ENCODE results near the gene TTN.

The TTN gene

DNA sequence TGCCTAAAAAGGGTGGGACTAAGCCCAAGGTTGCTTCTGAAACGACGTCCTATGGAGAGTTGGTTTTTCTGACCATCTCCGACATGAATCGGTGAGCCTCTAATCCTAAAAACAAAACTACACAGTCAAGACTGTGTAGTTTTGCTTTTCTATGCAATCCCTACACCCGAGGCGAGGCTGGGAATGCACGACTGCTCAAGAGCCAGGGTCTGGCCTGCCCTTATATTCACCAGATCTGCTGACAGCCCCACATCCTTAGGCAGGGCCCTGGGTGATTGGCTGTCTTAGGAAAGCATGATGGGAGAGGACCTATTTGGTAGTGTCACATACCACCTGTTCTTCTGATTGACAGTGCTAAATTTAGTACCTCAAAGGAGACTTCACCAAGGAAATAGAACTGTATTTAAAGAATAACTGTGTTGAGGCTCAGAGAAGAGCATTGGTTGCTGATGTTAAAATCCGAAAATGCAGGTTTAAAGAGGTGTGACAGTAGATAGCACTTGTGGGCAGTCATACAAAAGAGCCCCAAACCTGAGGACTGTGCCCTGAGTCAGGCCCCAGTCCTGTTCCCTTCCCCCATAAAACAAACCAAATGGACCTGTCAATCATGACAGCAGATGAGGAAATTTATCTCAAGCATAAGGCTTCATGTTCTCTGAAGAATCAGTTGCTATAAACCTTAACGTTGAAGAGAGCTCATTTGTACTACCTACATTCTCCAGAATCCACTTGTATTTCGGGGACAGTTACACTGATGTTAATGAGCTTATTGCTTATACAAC, at the start of gene TTN:
TSS of gene TTN (minus strand) at position 197 of the 782 bp plus-strand sequence. CDS start 2,781 bp downstream, outside the sequence.
- DNase-seq, result no peak

DNA sequence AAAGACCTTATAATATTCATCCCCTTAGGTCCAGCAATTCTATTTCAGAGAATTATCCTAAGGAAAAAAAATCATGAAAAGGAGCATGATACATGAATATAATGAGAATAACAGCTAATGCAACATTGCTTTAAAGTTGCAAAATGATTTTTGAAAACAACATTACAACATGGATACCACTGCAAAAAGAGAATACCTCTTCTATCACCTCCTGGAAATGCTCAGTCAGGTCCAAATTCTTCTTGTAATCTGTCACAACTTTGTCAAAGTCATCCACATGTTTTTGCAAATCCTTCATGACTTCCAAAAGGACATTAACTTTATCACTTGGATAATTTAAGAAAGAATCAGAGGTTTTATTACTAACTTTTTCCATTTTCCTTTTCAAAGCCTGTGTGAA, 47.9 kb upstream of the TTN start:
- no peak for DNase-seq

DNA sequence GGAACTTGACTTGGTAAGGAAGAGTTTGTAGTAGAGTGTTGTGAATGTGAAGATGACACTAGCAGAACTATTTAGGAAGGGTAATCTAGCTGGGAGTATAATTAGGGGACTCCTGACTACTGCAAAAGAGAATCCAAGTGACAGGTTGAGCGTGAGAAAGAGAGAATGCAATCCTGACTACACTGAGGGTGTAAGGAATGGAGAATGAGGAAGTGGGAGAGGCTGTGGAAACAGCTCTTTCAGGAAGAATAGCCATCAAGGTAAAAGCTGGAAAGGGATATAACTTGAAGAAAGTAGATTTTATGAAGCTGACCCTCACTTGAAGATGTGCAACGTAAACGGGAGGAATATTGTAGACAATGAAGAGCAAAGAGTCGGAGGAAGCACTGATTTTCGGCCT, 41.1 kb upstream of the TTN start:
- DNase-seq, result no peak

DNA sequence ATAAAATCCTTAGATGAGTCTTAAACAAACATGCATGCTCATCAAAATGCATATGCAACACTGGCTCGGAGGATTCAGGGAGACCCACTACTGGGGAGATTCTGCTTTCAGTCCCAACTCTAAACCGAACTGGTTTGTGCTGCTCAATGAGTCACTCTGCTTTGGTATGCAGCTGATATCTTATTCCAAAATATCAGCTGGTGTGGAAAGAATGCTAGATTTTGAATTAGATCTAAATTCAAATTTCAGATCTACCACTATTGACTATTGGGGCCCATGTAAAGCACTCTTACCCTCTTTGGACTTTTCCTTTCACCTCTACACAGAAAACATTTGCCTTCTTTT, 39.2 kb upstream of the TTN start:
- no peak for DNase-seq

DNA sequence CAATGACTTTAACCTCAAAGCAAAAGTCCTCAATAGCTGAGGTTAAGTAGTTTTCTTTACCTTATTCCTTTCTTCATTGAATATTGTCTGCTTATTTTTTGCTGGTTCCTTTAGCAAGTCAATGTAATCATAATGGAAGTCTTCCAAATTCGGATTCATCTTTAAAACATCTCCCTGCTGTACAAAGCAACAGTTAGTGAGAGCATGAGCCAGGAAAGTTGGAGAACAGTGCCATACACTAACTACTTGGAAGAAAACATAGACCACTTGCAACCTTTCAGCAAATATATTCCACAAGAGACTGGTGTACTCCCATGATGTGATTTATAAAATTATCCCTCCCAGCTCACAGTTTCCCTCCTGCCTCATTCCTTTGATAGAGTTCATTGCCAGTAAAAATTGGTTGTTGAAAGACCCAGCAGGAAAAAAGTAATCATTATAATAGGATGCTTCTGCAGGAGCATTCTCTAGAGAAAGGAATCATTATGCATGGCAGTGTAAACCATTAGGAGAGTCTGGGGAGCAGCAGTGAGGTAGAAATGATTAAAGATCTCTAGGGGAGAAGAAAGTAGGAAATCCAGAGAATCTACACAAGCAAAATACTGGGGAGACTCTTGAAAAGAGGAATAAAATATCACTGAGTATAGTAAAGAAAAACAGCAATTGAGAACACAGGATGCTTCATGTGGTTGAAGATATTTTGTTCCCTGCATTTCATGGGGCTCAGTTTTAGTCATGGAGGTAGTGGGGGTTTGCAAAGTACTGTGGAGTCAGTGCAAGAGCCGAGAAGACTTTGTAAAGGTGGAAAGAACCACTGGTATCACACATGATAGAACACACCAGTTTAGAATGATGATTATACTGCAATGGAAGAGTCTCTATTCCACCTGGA, 38.6 kb upstream of the TTN start:
- no peak for DNase-seq

DNA sequence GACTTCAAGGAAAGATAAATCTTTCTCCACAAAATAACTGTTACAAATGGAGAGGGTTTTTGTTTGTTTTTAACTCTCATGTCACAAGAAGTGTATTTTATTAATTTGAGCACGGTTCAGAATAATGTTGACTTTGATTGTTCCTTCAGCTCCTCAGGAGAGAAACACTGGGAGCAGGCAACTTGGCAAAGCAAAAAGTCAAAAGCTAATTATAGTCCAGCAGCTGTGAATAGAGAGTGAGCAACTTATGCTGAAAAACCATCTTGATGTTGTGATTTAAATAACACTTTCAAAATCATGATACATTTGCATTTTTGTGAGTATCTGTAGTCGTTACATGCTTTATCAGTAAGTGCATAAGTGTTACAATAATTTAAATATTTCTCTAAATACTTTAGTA, 37.5 kb upstream of the TTN start:
- no peak for DNase-seq

DNA sequence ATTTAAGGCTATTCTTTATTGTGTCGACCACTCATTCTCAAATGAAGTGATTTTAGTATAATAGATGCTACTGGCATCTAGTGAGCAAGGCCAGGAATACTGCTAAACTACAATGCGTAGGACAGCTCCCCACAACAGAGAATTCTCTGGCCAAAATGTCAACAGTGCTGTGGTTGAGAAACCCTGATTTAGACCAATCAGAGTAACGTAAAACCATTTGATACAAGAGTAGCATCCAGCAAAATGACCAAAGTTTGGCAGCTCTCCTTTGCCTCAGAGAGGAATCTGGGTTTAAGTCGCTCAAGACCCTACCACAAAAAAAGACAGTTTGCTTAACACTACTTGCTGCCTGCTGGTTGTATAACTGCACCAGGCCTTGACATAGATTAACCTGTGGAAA, 37.0 kb upstream of the TTN start:
- DNase-seq, result no peak

DNA sequence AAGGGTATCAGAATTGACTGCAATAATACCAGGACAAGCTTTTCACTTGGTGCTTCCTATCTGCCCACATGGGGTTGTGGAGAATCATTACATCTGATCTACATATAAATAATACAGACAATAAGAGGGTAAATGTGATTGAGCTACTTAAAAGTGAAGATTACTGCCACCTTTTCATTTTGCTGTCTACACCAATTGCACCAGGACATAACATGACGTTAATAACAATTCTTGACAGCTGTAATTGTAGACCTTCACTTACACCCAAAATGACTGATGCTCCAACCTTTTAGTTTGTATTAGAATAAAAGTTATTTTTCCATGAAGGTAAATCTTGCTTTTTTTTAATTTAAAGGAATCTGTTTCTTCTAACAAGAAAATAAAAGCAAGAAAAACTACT, 36.5 kb upstream of the TTN start:
- no peak for DNase-seq

DNA sequence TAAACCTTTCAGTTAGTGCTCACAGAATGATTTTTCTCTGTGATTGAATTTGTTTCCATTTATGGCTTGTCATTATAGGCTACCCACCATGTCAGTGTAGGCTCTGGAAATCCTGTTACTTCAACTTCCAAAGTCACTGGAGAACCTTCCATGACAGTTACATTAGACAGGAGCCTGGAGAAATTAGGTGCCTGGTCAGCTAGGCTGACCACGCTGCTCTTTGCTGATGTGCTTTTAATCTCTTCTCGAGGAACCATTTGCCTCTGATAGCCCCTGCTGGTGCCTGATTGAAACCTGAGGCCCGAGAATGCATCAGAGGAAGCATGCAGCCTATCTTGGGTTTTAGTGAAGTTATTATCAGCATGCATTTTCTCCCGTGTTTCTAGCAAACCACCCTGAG, 29.6 kb upstream of the TTN start:
- DNase-seq, result no peak

DNA sequence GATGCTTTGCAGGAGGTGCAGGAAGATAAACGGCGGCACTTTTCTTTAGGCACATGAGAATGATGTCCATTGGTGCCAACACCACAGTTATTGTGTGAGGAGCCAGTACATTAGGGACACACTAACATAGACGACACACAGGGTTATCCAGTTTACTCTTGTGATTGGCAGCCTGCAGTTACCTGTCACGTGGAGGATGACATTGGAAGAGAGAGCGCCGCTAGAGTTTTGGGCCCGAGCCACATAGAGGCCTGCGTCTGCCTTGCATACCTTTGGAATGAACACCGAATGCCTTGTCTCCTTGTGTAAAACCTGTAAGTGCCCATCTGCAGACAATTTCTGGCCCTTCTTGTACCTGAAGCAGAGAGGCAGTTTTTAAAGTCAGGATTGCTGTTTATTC, 26.9 kb upstream of the TTN start:
- no peak for DNase-seq

DNA sequence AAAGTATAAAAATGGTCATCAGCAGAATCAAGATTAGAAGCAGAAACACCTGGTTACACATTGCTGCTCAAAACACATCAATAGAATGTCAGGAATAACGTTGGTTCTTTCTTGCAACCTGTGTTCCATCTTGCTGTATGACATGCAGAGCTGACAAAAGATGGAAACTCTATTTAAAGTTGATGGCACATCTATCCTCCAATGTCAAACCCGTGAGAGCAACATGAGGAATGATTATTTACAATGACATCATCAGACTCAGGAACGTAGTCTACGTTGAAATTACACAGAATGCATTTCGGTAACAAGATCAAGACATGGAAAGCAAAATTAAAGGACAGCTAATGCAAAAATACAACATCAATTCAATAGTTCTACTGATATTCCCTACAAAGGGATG, 26.2 kb upstream of the TTN start:
- no peak for DNase-seq

DNA sequence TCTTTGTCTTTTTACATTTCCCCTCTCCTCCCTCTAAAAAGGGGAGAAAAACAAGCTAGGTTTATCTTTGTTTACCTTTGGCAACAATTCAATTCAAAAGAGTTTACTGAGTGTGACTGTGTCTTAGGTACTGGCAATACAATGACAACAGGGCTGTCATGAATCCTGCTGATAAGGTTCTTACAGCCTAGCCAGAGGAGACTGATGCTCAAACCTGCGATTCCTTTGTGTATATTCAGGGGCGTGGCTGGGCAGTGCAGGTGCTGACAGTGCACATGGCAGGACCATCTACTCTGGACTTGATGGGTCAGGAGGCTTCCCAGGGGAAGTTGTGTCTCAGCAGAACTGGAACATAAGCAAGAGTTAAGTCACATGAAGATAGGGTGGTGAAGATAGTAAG, 23.2 kb upstream of the TTN start:
- no peak for DNase-seq

DNA sequence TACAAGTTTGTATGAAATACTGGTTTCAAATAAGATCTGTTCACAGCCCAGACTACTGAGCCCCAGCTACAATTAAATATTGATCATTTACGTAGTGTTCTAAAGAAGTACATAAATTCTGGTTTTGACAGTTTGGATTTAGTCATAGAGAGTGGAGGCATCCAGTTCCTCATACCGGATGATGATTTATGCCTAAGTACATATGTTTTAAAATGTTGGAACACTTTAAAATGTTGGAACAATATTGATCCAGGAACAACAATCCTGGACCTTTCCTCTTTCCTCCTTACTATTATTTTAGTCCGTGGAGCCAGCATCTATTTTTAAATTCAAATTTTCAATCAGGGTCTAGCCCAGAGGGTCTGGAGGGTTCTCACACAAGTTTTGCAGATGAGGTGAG, 22.8 kb upstream of the TTN start:
- no peak for DNase-seq

DNA sequence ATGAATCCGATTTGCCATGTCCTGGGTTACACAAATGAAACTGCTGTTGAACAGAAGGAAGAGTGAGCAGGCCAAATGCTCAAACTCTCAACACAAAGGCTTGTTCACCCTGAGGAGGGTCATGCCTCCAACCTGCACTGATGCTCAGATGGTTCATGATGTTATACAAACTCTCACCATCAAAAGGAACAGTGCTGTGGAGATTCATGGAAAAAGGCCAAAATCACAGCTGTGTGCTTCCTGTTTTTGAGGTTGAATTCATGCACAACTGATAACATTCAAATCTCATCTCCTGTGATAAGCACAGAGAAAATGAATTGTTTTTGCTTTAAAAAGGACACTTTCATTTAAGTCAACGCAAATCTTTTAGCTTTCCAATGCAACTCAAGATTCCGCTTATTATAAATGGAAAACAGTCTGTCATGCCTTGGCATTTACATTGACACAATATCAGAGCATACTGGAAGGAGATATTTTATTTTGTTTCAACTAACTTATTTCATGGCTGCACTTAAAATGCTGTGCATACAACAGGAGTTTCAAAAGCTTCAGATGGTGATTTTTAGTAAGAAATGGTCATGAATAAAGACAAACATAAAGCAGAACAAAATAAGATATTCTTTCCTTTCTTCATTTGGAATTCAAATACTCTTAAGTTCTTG, 22.2 kb upstream of the TTN start:
- no peak for DNase-seq

DNA sequence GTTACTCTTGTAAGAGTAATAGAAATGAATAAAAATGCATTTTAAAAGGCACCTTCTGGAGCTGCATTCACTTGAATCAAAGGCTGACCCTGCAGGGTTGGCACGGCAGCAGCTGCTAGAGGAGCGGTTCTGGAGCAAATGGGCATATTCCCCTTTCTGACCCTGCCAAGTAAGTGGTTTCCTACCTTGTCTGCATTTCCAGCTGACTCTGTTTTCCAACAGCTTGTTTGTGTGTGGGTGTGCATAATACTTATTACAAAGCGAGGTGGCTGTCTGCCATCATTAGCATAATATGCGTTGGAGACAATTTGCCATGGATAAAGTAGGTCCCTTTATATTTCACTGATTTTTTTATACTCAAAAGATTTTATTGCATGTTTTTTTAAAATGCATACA, 21.3 kb upstream of the TTN start:
- DNase-seq, result no peak

DNA sequence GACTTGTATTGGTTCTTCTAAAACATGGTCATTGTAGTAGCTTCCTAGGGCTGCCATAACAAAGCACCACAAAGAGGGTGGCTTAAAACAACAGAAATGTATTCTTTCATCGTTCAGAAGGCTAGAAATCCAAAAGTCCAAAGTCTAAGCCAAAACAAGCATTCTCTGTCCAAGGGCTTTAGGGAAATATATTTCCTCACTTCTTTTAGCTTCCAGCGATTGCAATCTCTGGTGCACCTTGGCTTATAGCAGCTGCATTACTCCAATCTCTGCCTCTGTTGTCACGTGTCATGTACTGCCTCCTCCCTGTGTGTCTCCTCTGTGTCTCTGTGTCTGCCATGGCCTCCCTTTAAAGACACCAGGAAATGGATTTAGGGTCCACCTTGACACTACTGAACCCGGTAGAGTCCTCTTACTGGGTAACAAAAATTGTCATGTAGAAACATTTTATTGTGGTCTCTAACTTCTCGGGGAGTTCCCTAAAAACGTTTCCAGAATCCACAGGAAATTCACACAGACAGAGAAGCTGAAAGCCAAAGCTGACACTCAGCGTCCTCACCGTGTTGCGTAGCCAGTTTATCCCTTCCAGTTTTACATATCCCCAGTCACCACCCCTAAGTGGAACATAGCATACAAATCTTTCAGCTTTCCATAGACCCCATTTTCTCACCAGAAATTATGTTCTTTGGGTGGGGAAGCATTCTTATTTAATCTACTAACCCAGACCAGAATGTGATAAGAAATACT, 20.7 kb upstream of the TTN start:
- no peak for DNase-seq

DNA sequence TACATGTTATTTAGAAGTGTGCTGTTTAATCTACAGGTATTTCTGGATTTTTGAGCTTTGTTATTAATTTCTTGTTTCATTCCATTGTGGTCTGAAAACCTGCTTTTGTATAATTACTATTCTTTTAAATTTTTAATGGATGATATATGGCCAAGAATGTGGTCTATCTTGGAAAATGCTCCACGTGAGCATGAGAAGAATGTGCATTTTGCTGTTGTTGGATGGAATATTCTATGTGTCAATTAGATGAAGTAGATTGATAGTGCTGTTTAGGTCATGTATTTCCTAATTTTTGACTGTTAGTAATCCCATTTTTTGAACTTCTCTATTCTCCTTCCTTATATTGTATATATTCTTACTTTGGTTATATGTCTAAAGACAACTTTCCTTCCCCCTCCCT, 19.9 kb upstream of the TTN start:
- no peak for DNase-seq

DNA sequence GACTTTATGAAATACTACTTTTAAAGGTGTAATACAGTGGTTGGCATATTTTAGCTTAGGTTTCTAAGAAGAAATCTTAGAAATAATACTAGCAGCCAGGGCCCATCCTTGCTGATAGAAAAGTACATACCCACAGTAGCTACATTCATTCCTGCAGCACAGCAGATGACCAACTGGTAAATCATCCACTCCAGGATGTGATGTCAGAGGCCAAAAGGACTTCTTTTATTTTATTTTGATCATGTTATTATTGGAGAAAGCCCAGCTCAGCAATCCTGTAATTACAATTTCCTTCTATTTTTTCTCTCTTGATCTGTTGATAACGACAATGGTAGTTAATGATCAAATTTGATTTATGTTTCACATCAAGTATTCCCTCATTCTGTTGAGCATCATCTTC, 18.0 kb upstream of the TTN start:
- DNase-seq, result no peak

DNA sequence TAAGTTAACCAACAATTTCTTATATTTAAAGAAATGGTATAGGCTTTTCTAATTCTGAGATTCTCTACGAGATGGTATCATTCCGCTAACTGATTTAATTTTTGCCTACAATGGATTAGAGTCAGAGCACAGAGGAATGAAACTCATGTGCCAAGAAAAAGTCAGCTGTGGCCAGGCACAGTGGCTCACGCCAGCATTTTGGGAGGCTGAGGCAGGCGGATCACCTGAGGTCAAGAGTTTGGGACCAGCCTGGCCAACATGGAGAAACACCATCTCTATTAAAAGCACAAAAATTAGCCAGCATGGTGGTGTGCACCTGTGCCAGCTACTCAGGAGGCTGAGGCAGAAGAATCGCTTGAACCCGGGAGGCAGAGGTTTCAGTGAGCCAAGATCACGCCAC, 17.0 kb upstream of the TTN start:
- DNase-seq, result no peak

DNA sequence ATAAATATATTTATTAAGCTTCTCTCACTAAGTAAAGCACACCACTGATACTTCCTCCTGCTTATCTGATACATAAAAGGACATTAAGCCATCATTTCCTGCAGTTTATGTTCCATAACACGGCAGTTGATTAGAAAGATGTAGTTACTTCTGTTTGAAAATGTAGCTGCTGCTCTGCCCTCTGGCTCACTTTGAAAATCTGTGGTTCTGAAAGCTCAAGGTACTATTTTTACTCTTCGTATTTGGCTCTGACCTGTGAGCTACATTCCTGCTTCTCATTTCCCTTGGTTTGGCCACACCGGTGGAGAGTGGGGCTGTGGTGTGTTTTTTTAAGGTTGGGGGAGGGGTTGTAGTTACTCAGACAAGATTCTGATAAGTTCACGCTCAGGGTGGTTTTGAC, 12.8 kb upstream of the TTN start:
- no peak for DNase-seq

DNA sequence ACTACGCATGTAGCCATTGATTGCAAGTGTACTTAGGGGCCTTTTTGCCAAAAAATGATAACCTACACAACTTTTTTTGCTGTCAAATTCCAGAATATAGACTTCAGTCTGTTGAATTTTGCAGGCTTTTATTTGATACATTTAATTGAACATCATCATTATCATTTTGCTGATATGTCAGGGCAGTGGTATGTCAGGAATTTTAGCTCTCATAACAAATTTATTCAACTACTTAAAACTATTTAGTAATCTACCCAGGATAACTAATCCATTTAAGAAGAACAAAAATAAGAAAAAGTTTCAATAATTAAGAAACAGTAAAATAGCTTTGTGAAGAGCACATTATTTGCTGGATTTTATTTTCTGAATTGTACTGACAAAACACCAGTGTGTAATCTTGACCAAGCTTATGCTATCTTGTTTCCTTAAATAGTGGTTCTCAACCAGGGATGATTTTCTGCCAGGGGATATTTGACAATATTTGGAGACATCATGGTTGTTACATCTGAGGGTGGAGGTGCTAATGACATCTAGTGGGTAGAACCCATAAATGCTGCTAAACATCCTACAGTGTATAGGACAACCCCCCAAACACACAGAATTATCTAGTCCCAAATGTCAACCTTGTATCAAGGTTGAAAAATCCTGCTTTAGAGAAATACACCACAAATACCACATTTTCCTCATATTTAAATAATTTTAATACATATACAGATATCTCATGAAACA, 12.1 kb upstream of the TTN start:
- no peak for DNase-seq

DNA sequence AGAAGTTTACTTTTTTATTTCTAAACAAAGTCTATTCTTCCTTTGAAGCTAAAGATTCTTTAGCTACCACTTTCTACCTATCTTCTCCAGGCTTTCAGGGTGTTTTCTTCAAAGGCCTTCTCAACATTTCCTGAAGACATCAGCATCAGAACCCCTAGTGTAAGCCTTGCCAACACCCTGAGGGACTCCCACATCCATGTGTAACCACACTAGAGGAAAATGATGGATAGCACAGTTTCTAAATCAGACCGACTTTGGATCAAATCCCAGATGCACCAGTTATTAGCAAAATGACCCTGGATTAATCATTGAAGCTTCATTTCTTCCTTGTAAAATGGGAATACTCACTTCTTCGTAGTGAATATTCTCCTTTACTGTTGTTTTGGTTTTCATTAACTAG, 4.7 kb upstream of the TTN start:
- no peak for DNase-seq

DNA sequence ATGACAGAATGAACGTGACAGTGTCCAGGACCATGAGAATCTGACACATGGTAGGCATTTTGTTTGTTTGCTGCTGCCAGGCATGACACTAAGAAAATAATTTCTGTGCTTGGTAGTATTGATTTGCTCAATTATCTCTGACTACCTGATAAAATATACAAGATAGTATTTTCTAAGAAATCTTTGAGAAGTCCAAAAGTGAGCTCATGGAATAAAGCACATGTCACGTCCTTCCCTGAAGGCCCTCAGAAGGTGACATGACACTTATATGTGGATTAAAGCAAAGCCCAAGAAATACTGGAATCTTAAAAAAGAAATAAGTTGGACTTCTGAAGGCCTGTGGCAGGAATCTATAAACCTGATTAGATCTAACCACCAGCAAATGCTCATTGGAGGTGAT, 3.8 kb upstream of the TTN start:
- DNase-seq, result no peak
